ENCODE results near the gene NAPSA. TPM values are rescaled to one million over a fixed set of nuclear protein-coding genes. Genes with fewer than 3 reads are reported as not detected.

The NAPSA gene
- total and polyA plus RNA-seq, 12 donors = 0.22 to 1.1 (median 0.41) TPM; not detected in 8

- no peak overlapping the region for H3K4me3 ChIP-seq
- intact Hi-C loops (cut with DNase I) = loop anchor here in 2 of 10 donors (5.0 to 10.0 kb wide), 2 partner anchors 420 to 423 kb away; no protein-coding TSS in a partner anchor
- H3K4me1 ChIP-seq = peaks cover 0 to 16% (median 8%) of the 10 kb centered on the region in 9 donors
- WGBS, 2 donors = 80 to 88% methylated on average over 7 of the region's 7 CpGs
- no peaks in the 10 kb centered on the region for H3K27me3 ChIP-seq
- H3K9me3 ChIP-seq = no peaks in the 10 kb centered on the region
- ATAC-seq (no peak), DNase-seq (no peak)
- TF ChIP-seq CTCF (IDR thresholded peaks at IDR 0.05) = no peak
- no peaks in the 10 kb centered on the region for H3K36me3 ChIP-seq
- no peak overlapping the region for H3K27ac ChIP-seq
These were observed 3.4 kb downstream of the NAPSA start for GRCh38 chr19:50362030-50362412.

- H3K27me3 ChIP-seq = no peaks in the 10 kb centered on the region
- DNase-seq = no peak
- no peak for ATAC-seq
- peaks cover 0 to 16% (median 8%) of the 10 kb centered on the region in 9 donors for H3K4me1 ChIP-seq
- TF ChIP-seq CTCF (IDR thresholded peaks at IDR 0.05) = no peak
- no peaks in the 10 kb centered on the region for H3K9me3 ChIP-seq
- intact Hi-C loops (cut with DNase I) = loop anchor here in 2 of 10 donors (5.0 to 10.0 kb wide), 2 partner anchors 421 to 423 kb away; no protein-coding TSS in a partner anchor
- H3K4me3 ChIP-seq = no peak overlapping the region
- H3K36me3 ChIP-seq = no peaks in the 10 kb centered on the region
- H3K27ac ChIP-seq = no peak overlapping the region
- 89 to 91% methylated on average over 6 to 7 of the region's 7 CpGs for WGBS, 2 donors
These were observed 4.0 kb downstream of the NAPSA start for GRCh38 chr19:50361290-50362029.

GRCh38 chr19:50359328-50359818 lies 6.1 kb downstream of the NAPSA start:
- Histone ChIP-seq H3K27ac (no peak overlapping the region), H3K36me3 (no peaks in the 10 kb centered on the region), H3K4me1 (peaks cover 0 to 16% (median 8%) of the 10 kb centered on the region in 9 donors), H3K9me3 (no peaks in the 10 kb centered on the region), H3K4me3 (no peak overlapping the region), H3K27me3 (no peaks in the 10 kb centered on the region)
- intact Hi-C loops (cut with DNase I) = loop anchor here in 6 of 10 donors (5.0 kb wide), 4 partner anchors 58 to 563 kb away; partner anchors contain the start of gene SPIB (in 2 of the 6)
- 93 to 96% methylated on average over 11 of the region's 11 CpGs for WGBS, 2 donors
- peak in 1 of 8 donors; percentile 8 for ATAC-seq
- TF ChIP-seq CTCF (IDR thresholded peaks at IDR 0.05) = no peak
- no peak for DNase-seq

- DNase-seq = peak; percentile 55 to 86
- Histone ChIP-seq H3K4me1 (peaks cover 0 to 16% (median 8%) of the 10 kb centered on the region in 9 donors), H3K9me3 (no peaks in the 10 kb centered on the region), H3K27me3 (no peaks in the 10 kb centered on the region), H3K27ac (peak overlapping the region in 9 of 10 donors; percentile 43 to 88 (median 84)), H3K4me3 (peak overlapping the region in 9 of 10 donors; percentile 35 to 67 (median 59)), H3K36me3 (no peaks in the 10 kb centered on the region)
- TF ChIP-seq CTCF (IDR thresholded peaks at IDR 0.05) = no peak
- peak; percentile 69 to 81 (median 74) for ATAC-seq
- intact Hi-C loops (cut with DNase I) = loop anchor here in 6 of 10 donors (5.0 kb wide), 4 partner anchors 59 to 564 kb away; partner anchors contain the start of gene SPIB (in 2 of the 6)
- 28 to 37% methylated on average over 54 of the region's 54 CpGs for WGBS, 2 donors
These were observed 6.7 kb downstream of the NAPSA start for GRCh38 chr19:50358483-50359327.
